ENCODE results near the gene RAB40C. TPM values are rescaled to one million over a fixed set of nuclear protein-coding genes. Genes with fewer than 3 reads are reported as not detected.
A peak's percentile ranks its signal among the peaks of the same experiment; 100 is the strongest.

RAB40C gene
- total and polyA plus RNA-seq, 9 of the 15 experiments (the other 6 are each of a cell fraction or from before 2014, with no cell fraction given), result 0.17 to 23.4 (median 8.7) TPM

DNA sequence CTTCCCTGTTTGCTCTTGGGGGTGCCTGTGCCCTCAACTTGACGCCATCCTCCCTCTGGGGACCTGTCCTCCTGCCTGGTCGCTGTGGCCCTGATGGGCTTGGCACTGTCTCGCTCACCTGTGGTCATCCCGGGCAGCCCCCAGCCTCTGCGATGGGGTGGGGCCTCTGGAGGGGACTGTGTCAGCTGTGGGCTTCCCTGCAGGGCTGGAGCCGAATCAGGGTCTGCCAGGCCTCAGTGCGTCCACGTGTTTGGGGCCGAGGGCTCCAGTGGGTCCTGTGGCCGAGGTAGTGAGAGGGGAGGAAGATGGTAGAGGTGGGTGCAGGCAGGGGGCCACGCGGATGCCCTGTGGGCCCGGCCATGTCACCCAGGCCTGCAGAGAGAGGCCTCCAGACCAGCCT lies 12.1 kb upstream of the RAB40C start:
- CTCF ChIA-PET (ENCODE audit: low intra/inter-chr PET ratio), result no interaction called here
- DNase-seq (ENCODE audit: extremely low read depth in 1 of 4, low spot score in 3 of 4) (no peak), ATAC-seq (no peak), FAIRE-seq (no peak)
- POLR2A ChIA-PET, result interaction anchor here (0.8 to 2.0 kb wide), 2 partner anchors 11 to 189 kb away, joined by 3 to 6 read pairs; no protein-coding TSS in a partner anchor
- no peaks in the 10 kb centered on the region for H3K79me2 ChIP-seq (ENCODE audit: control insufficient read depth, insufficient read depth, low read length)
- peaks cover 0 to 87% of the 10 kb centered on the region in 2 experiments; a peak in 4 of 5 replicates for H3K4me1 ChIP-seq (replicated peaks in 1 of 2; ENCODE audit: control insufficient read depth in 2 of 2, insufficient read depth in 2 of 2, low read length in 2 of 2)
- in situ Hi-C loops (cut with MboI), result loop anchor here (5.0 kb wide), 1 partner anchor 90 kb away; the partner anchor contains the start of gene RHOT2
- peaks cover 3% of the 10 kb centered on the region for H3K9me1 ChIP-seq (ENCODE audit: control insufficient read depth, insufficient read depth, low read length)
- peaks cover 26% of the 10 kb centered on the region; the same call in 2 of the 3 replicates for H3K36me3 ChIP-seq (ENCODE audit: control insufficient read depth, insufficient read depth, low read length)
- no peaks in the 10 kb centered on the region for H3K9me3 ChIP-seq (replicated peaks; ENCODE audit: control insufficient read depth, insufficient read depth, low read depth, low read length)
- H3K27ac ChIP-seq (ENCODE audit: extremely low read depth, low read depth, low read length), result no peak overlapping the region
- no peak overlapping the region for H2AFZ ChIP-seq (ENCODE audit: low read depth, low read length)
- WGBS (ENCODE audit: insufficient coverage, low coverage, missing lambda C conversion rate), result 91% methylated on average over 13 of the region's 13 CpGs
- H3K4me2 ChIP-seq (ENCODE audit: insufficient read depth, low read length), result no peak overlapping the region
- TF ChIP-seq, protein P1, sequence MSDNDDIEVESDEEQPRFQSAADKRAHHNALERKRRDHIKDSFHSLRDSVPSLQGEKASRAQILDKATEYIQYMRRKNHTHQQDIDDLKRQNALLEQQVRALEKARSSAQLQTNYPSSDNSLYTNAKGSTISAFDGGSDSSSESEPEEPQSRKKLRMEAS (CRISPR knock-in tag; IDR thresholded peaks at IDR 0.05), result 0 out of 2 replicates have a peak, but pooled peaks have one; percentile 6
- TF ChIP-seq POLR2G (IDR thresholded peaks at IDR 0.05; ENCODE audit: low read depth, low read length), result peak; percentile 19
- no peak for TF ChIP-seq MYBL2 (IDR thresholded peaks at IDR 0.05; ENCODE audit: low read depth)
- no peak for TF ChIP-seq MYBL2 (CRISPR knock-in tag; IDR thresholded peaks at IDR 0.05; ENCODE audit: borderline replicate concordance)
- H4K20me1 ChIP-seq (replicated peaks; ENCODE audit: control insufficient read depth, insufficient read depth, low read length), result peaks cover 10% of the 10 kb centered on the region
- BruUV-seq (replicated peaks), result no TSS peak
- H3K27me3 ChIP-seq (ENCODE audit: control insufficient read depth in 2 of 2, insufficient read depth in 2 of 2, low read length in 2 of 2), result no peaks in the 10 kb centered on the region
- intact Hi-C loops (cut with micrococcal nuclease), result loop anchor here (5.0 kb wide), 1 partner anchor 90 kb away; the partner anchor contains the start of gene RHOT2
- peak overlapping the region in 1 of 2 experiments; percentile 4; a peak in 1 of 4 replicates for H3K9ac ChIP-seq (ENCODE audit: insufficient read depth in 1 of 2, low read depth in 2 of 2, low read length in 2 of 2)
- H3K4me3 ChIP-seq, result no peak overlapping the region
